H1 (cell line): ENCODE measurements around the gene MAP4K1.

Experiments
- CBX5 ChIP-seq: fragments of 300-800, 300-1000 bp; sonication (generic); IDR thresholded peaks from 2 replicates; pipeline ENCODE4 v1.7.1; 2016; ENCODE audit warnings: antibody characterized with exemption, low read length, low read depth
- CTCF ChIP-seq, 3 experiments: IDR thresholded peaks; 1 replicate in 2 of 3; 2 replicates in 1 of 3; pipeline versions ENCODE4 v1.5.1 to v1.6.1; 2011; ENCODE audit warnings: low read length in 3 of 3, mild to moderate bottlenecking in 3 of 3, inconsistent platforms in 2 of 3, low read depth in 1 of 3, moderate library complexity in 1 of 3; ENCODE audit not compliant: insufficient read depth in 1 of 3; ENCODE audit errors: control extremely low read depth in 1 of 3
- EP300 ChIP-seq, 2 experiments: IDR thresholded peaks; 1 replicate in 1 of 2; 2 replicates in 1 of 2; pipeline ENCODE4 v1.6.1; 2011 to 2012; ENCODE audit warnings: low read depth in 2 of 2, low read length in 2 of 2, mild to moderate bottlenecking in 2 of 2, borderline replicate concordance in 1 of 2, inconsistent platforms in 1 of 2, moderate library complexity in 1 of 2
- HDAC6 ChIP-seq: IDR thresholded peaks from one replicate; pipeline ENCODE4 v1.7.1; 2012; ENCODE audit warnings: low read depth, mild to moderate bottlenecking, inconsistent platforms, low read length, moderate library complexity
- POLR2A ChIP-seq, 2 experiments: IDR thresholded peaks; 1 replicate in 1 of 2; 2 replicates in 1 of 2; pipeline ENCODE4 v1.6.1; 2011; ENCODE audit warnings: low read depth in 2 of 2, low read length in 2 of 2, mild to moderate bottlenecking in 2 of 2; ENCODE audit errors: control extremely low read depth in 1 of 2
- POLR2AphosphoS5 ChIP-seq: IDR thresholded peaks from 2 replicates; pipeline ENCODE4 v1.6.1; 2011; ENCODE audit warnings: low read depth, low read length
- SP4 ChIP-seq: IDR thresholded peaks from 2 replicates; pipeline ENCODE4 v1.6.1; 2012; ENCODE audit warnings: low read length, inconsistent platforms
- SRF ChIP-seq: IDR thresholded peaks from 2 replicates; pipeline ENCODE4 v1.6.1; 2011; ENCODE audit warnings: mild to moderate bottlenecking, low read depth, low read length, moderate library complexity
- SUZ12 ChIP-seq: fragments of 200-600 bp; sonication (generic); IDR thresholded peaks from 2 replicates; pipeline ENCODE4 v1.6.1; 2012; ENCODE audit warnings: mild to moderate bottlenecking, inconsistent platforms, low read length, moderate library complexity, mixed read lengths
- TAF1 ChIP-seq: IDR thresholded peaks from 2 replicates; pipeline ENCODE4 v1.6.1; 2011; ENCODE audit warnings: mild to moderate bottlenecking, low read depth, low read length
- TAF7 ChIP-seq: optimal IDR thresholded peaks from 2 replicates; pipeline ENCODE3; 2011; ENCODE audit warnings: low read depth, mild to moderate bottlenecking, inconsistent platforms, low read length, moderate library complexity, borderline replicate concordance

GRCh38 chr19:38543286-38543806, 74.4 kb downstream of the MAP4K1 start:
- TF ChIP-seq TAF7 (no peak), TAF1 (no peak), HDAC6 (no peak), POLR2A (IDR thresholded peaks at IDR 0.05; ENCODE audit: control extremely low read depth in 1 of 2, low read depth in 2 of 2, low read length in 2 of 2) (no peak), CTCF (IDR thresholded peaks at IDR 0.05; ENCODE audit: control extremely low read depth in 1 of 3, insufficient read depth in 1 of 3, low read depth in 1 of 3, low read length in 3 of 3) (no peak), CBX5 (no peak), SP4 (no peak), SRF (no peak), EP300 (IDR thresholded peaks at IDR 0.05; ENCODE audit: borderline replicate concordance in 1 of 2, low read depth in 2 of 2, low read length in 2 of 2) (no peak), POLR2AphosphoS5 (no peak), SUZ12 (no peak)
